Ammon's horn (tissue), 1 donor: Measurements from ENCODE around the gene FBLN2.
A peak's percentile ranks its signal among the peaks of the same experiment; 100 is the strongest.

Source experiments
- DNase-seq: peaks from one replicate; pipeline ENCODE4 v3.0.0-alpha.2; 2016; ENCODE audit warnings: low spot score

Gene FBLN2

GRCh38 chr3:13567684-13568514, 19.0 kb downstream of the FBLN2 start:
- DNase-seq, result no peak

GRCh38 chr3:13568515-13569028, 19.6 kb downstream of the FBLN2 start:
- no peak for DNase-seq

- no peak for DNase-seq
Observed at GRCh38 chr3:13569201-13569600, 20.3 kb downstream of the FBLN2 start.

GRCh38 chr3:13569641-13570390, 20.9 kb downstream of the FBLN2 start:
- DNase-seq, result no peak

GRCh38 chr3:13570391-13571194, 21.7 kb downstream of the FBLN2 start:
- DNase-seq, result no peak

- no peak for DNase-seq
Observed at GRCh38 chr3:13571264-13571663, 22.3 kb downstream of the FBLN2 start.

- no peak for DNase-seq
Observed at GRCh38 chr3:13571831-13572750, 23.2 kb downstream of the FBLN2 start.

- DNase-seq, result no peak
Observed at GRCh38 chr3:13572926-13573623, 24.1 kb downstream of the FBLN2 start.

- no peak for DNase-seq
Observed at GRCh38 chr3:13574083-13574797, 25.3 kb downstream of the FBLN2 start.

GRCh38 chr3:13574798-13575451, 26.0 kb downstream of the FBLN2 start:
- peak; percentile 54 for DNase-seq

- no peak for DNase-seq
Observed at GRCh38 chr3:13575459-13576061, 26.6 kb downstream of the FBLN2 start.

GRCh38 chr3:13577181-13578121, 28.5 kb downstream of the FBLN2 start:
- DNase-seq, result no peak

GRCh38 chr3:13578251-13578650, 29.3 kb downstream of the FBLN2 start:
- DNase-seq, result no peak

- DNase-seq, result no peak
Observed at GRCh38 chr3:13579063-13579462, 30.1 kb downstream of the FBLN2 start.

GRCh38 chr3:13580256-13581023, 31.5 kb downstream of the FBLN2 start:
- DNase-seq, result no peak

GRCh38 chr3:13581485-13582365, 32.8 kb downstream of the FBLN2 start:
- no peak for DNase-seq
